ENCODE measurements around the gene ARID5A.

The ARID5A gene

GRCh38 chr2:96565111-96565510 is 28.6 kb downstream of the ARID5A start:
- no peak overlapping the region for H4K8ac ChIP-seq (ENCODE audit: low read depth, low read length)
- no peak overlapping the region for H3K4me2 ChIP-seq (ENCODE audit: low read length)
- peak; percentile 88 for DNase-seq
- no peaks in the 10 kb centered on the region for H3K79me2 ChIP-seq (ENCODE audit: control insufficient read depth, insufficient read depth, low read length)
- no CpG with 5 or more reads among the region's 5 CpGs for WGBS (ENCODE audit: extremely low coverage, insufficient coverage, low lambda C conversion rate)
- H3K4me1 ChIP-seq (ENCODE audit: control insufficient read depth, low read depth, low read length) = peaks cover 3% of the 10 kb centered on the region
- H3K9ac ChIP-seq (ENCODE audit: low read length) = no peak overlapping the region
- no peak overlapping the region for H4K5ac ChIP-seq (ENCODE audit: low read length)
- H2AK5ac ChIP-seq (ENCODE audit: low read length) = no peak overlapping the region
- H3K4ac ChIP-seq (ENCODE audit: low read depth, low read length) = no peak overlapping the region
- no peaks in the 10 kb centered on the region for H3K36me3 ChIP-seq (ENCODE audit: control insufficient read depth, insufficient read depth, low read length)
- H3K27me3 ChIP-seq (ENCODE audit: insufficient read depth, low read length, poor library complexity) = no peaks in the 10 kb centered on the region
- H3K56ac ChIP-seq (ENCODE audit: low read length) = no peak overlapping the region
- H3K18ac ChIP-seq (ENCODE audit: low read length) = no peak overlapping the region
- H3K27ac ChIP-seq (ENCODE audit: low read depth, low read length) = no peak overlapping the region
- no peak overlapping the region for H2BK5ac ChIP-seq (ENCODE audit: low read length)
- H3K23ac ChIP-seq (ENCODE audit: low read length) = no peak overlapping the region
- no peaks in the 10 kb centered on the region for H3K79me1 ChIP-seq (ENCODE audit: low read length)
- H2BK15ac ChIP-seq (replicated peaks; ENCODE audit: low read depth) = no peak overlapping the region
- H2BK120ac ChIP-seq (ENCODE audit: low read depth, low read length) = no peak overlapping the region
- H3K4me3 ChIP-seq (ENCODE audit: low read length) = no peak overlapping the region

DNA sequence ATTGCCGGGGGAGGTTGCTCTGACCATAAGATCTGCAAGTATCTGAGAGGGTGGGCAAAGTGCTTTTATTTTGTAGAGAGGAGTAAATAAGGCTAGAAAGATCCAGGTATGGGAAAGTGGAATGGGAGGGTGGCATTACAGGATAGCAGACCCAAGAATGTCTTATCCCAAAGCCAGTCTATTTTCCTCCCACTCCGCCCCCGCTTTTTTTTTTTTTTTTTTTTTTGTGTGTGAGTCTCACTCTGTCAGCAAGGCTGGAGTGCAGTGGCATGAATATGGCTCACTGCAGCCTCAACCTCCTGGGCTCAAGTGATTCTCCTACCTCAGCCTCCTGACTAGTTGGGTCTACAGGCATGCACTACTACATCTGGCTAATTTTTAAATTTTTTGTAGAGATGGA is 31.5 kb downstream of the ARID5A start:
- Histone ChIP-seq H2BK5ac (ENCODE audit: low read length) (no peak overlapping the region), H3K36me3 (ENCODE audit: control insufficient read depth, insufficient read depth, low read length) (no peaks in the 10 kb centered on the region), H3K4me1 (ENCODE audit: control insufficient read depth, low read depth, low read length) (peaks cover 3% of the 10 kb centered on the region), H3K27ac (ENCODE audit: low read depth, low read length) (no peak overlapping the region), H4K5ac (ENCODE audit: low read length) (no peak overlapping the region), H3K4ac (ENCODE audit: low read depth, low read length) (no peak overlapping the region), H2BK15ac (replicated peaks; ENCODE audit: low read depth) (no peak overlapping the region), H3K27me3 (ENCODE audit: insufficient read depth, low read length, poor library complexity) (no peaks in the 10 kb centered on the region), H3K9ac (ENCODE audit: low read length) (no peak overlapping the region), H2BK120ac (ENCODE audit: low read depth, low read length) (no peak overlapping the region), H3K4me3 (ENCODE audit: low read length) (no peak overlapping the region), H4K8ac (ENCODE audit: low read depth, low read length) (no peak overlapping the region), H3K56ac (ENCODE audit: low read length) (no peak overlapping the region), H3K4me2 (ENCODE audit: low read length) (no peak overlapping the region), H3K79me2 (ENCODE audit: control insufficient read depth, insufficient read depth, low read length) (no peaks in the 10 kb centered on the region), H3K79me1 (ENCODE audit: low read length) (no peaks in the 10 kb centered on the region), H3K23ac (ENCODE audit: low read length) (no peak overlapping the region), H3K18ac (ENCODE audit: low read length) (no peak overlapping the region), H2AK5ac (ENCODE audit: low read length) (no peak overlapping the region)
- DNase-seq = no peak
- WGBS (ENCODE audit: extremely low coverage, insufficient coverage, low lambda C conversion rate) = no CpG with 5 or more reads among the region's 3 CpGs

DNA sequence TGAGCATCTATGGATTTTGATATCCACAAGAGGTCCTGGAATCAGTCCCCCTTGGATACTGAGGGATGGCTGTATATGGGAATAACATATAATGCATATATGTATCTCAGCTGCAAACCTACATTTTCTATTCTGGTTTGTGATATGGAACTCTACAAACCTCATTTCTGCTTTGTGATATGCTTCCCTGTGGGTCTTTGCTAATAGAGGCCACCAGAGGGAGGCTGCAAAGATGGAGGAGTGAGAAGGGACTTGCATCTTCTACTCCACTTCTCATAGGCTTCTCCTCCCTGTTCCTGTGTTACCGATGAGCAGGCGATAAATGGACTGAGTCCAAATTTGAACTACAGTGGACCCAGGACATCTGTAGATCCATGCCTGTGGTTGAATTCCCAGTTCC is 37.8 kb downstream of the ARID5A start:
- Histone ChIP-seq H3K4me3 (ENCODE audit: low read length) (no peak overlapping the region), H3K36me3 (ENCODE audit: control insufficient read depth, insufficient read depth, low read length) (no peaks in the 10 kb centered on the region), H3K4me1 (ENCODE audit: control insufficient read depth, low read depth, low read length) (no peaks in the 10 kb centered on the region), H2BK120ac (ENCODE audit: low read depth, low read length) (no peak overlapping the region), H3K18ac (ENCODE audit: low read length) (no peak overlapping the region), H3K79me1 (ENCODE audit: low read length) (no peaks in the 10 kb centered on the region), H3K56ac (ENCODE audit: low read length) (no peak overlapping the region), H2BK15ac (replicated peaks; ENCODE audit: low read depth) (no peak overlapping the region), H3K27me3 (ENCODE audit: insufficient read depth, low read length, poor library complexity) (no peaks in the 10 kb centered on the region), H3K23ac (ENCODE audit: low read length) (no peak overlapping the region), H2AK5ac (ENCODE audit: low read length) (no peak overlapping the region), H2BK5ac (ENCODE audit: low read length) (no peak overlapping the region), H4K5ac (ENCODE audit: low read length) (no peak overlapping the region), H3K9ac (ENCODE audit: low read length) (no peak overlapping the region), H3K79me2 (ENCODE audit: control insufficient read depth, insufficient read depth, low read length) (no peaks in the 10 kb centered on the region), H4K8ac (ENCODE audit: low read depth, low read length) (no peak overlapping the region), H3K27ac (ENCODE audit: low read depth, low read length) (no peak overlapping the region), H3K4ac (ENCODE audit: low read depth, low read length) (no peak overlapping the region), H3K4me2 (ENCODE audit: low read length) (no peak overlapping the region)
- DNase-seq = no peak
- no CpG with 5 or more reads among the region's 2 CpGs for WGBS (ENCODE audit: extremely low coverage, insufficient coverage, low lambda C conversion rate)

DNA sequence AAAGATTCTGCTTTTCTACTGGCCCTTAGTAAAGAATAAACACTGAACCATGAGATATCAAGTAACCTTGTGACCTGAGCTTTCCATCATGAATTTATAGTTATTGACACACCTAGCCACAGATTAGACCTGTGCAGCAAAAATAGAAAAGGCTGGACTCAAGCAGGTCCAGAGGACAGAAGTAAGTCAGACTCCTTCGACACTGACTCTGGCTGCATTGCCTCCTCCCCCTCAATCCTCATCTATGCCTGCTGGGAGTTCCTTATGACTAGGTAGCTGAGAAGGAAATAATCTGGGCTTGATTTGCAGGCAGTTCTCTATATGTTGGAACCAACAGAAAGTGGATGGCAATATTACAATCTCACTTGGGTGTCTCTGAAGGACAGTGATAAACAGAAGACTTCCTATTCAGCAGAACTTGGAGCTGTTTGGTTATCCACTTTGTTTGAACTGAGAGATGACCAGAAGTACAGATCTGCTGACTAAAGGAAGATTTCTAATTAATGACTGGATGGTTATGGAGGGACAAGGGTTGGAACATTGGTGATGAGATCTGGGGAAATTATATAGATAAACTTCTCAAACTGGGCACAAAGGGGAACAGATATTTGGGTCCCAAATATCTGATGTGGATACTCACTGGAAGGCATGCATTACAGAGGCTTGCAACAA is 39.4 kb downstream of the ARID5A start:
- no peak overlapping the region for H3K56ac ChIP-seq (ENCODE audit: low read length)
- H3K36me3 ChIP-seq (ENCODE audit: control insufficient read depth, insufficient read depth, low read length) = no peaks in the 10 kb centered on the region
- H3K27ac ChIP-seq (ENCODE audit: low read depth, low read length) = no peak overlapping the region
- H3K79me2 ChIP-seq (ENCODE audit: control insufficient read depth, insufficient read depth, low read length) = no peaks in the 10 kb centered on the region
- H2AK5ac ChIP-seq (ENCODE audit: low read length) = no peak overlapping the region
- no peaks in the 10 kb centered on the region for H3K4me1 ChIP-seq (ENCODE audit: control insufficient read depth, low read depth, low read length)
- no peak overlapping the region for H3K4me3 ChIP-seq (ENCODE audit: low read length)
- H4K5ac ChIP-seq (ENCODE audit: low read length) = no peak overlapping the region
- no peak overlapping the region for H2BK15ac ChIP-seq (replicated peaks; ENCODE audit: low read depth)
- no peak overlapping the region for H3K23ac ChIP-seq (ENCODE audit: low read length)
- no peak overlapping the region for H3K9ac ChIP-seq (ENCODE audit: low read length)
- H2BK5ac ChIP-seq (ENCODE audit: low read length) = no peak overlapping the region
- no CpG with 5 or more reads among the region's 1 CpG for WGBS (ENCODE audit: extremely low coverage, insufficient coverage, low lambda C conversion rate)
- H3K4me2 ChIP-seq (ENCODE audit: low read length) = no peak overlapping the region
- H3K4ac ChIP-seq (ENCODE audit: low read depth, low read length) = no peak overlapping the region
- no peaks in the 10 kb centered on the region for H3K79me1 ChIP-seq (ENCODE audit: low read length)
- H3K27me3 ChIP-seq (ENCODE audit: insufficient read depth, low read length, poor library complexity) = no peaks in the 10 kb centered on the region
- no peak for DNase-seq
- no peak overlapping the region for H4K8ac ChIP-seq (ENCODE audit: low read depth, low read length)
- no peak overlapping the region for H3K18ac ChIP-seq (ENCODE audit: low read length)
- no peak overlapping the region for H2BK120ac ChIP-seq (ENCODE audit: low read depth, low read length)

GRCh38 chr2:96577501-96577900 is 40.9 kb downstream of the ARID5A start:
- no peak for DNase-seq
- H3K4me1 ChIP-seq (ENCODE audit: control insufficient read depth, low read depth, low read length) = no peaks in the 10 kb centered on the region
- no CpG with 5 or more reads among the region's 5 CpGs for WGBS (ENCODE audit: extremely low coverage, insufficient coverage, low lambda C conversion rate)

DNA sequence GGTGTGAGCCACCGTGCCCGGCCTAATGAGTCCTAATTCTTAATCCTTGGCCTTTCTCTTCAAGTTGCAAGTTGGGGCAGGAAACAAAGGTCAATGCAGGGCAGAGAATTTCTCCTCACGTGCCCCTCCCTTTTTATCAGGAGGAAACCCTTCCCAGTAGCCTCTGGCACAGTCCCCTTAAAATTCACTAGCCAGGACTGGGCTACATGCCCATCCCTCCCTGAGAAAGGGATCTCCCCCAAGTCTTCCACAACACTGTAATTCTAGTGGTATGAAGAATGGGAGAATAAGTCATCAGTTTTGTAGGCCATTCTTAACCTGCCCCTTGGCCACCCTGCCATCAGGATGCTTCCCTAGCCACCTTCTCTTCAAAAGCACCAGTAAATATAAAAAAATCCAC is 42.2 kb downstream of the ARID5A start:
- no peak overlapping the region for H3K56ac ChIP-seq (ENCODE audit: low read length)
- no peak overlapping the region for H3K18ac ChIP-seq (ENCODE audit: low read length)
- no peak overlapping the region for H2BK120ac ChIP-seq (ENCODE audit: low read depth, low read length)
- H2BK5ac ChIP-seq (ENCODE audit: low read length) = no peak overlapping the region
- no peaks in the 10 kb centered on the region for H3K79me2 ChIP-seq (ENCODE audit: control insufficient read depth, insufficient read depth, low read length)
- H3K27me3 ChIP-seq (ENCODE audit: insufficient read depth, low read length, poor library complexity) = no peaks in the 10 kb centered on the region
- no peak overlapping the region for H3K27ac ChIP-seq (ENCODE audit: low read depth, low read length)
- no peak overlapping the region for H3K23ac ChIP-seq (ENCODE audit: low read length)
- H3K4me1 ChIP-seq (ENCODE audit: control insufficient read depth, low read depth, low read length) = no peaks in the 10 kb centered on the region
- H3K4me3 ChIP-seq (ENCODE audit: low read length) = no peak overlapping the region
- H3K4me2 ChIP-seq (ENCODE audit: low read length) = no peak overlapping the region
- H3K36me3 ChIP-seq (ENCODE audit: control insufficient read depth, insufficient read depth, low read length) = no peaks in the 10 kb centered on the region
- no peak overlapping the region for H2BK15ac ChIP-seq (replicated peaks; ENCODE audit: low read depth)
- H4K5ac ChIP-seq (ENCODE audit: low read length) = no peak overlapping the region
- no peak overlapping the region for H3K9ac ChIP-seq (ENCODE audit: low read length)
- H3K4ac ChIP-seq (ENCODE audit: low read depth, low read length) = no peak overlapping the region
- no peak for DNase-seq
- WGBS (ENCODE audit: extremely low coverage, insufficient coverage, low lambda C conversion rate) = no CpG with 5 or more reads among the region's 3 CpGs
- H4K8ac ChIP-seq (ENCODE audit: low read depth, low read length) = no peak overlapping the region
- no peaks in the 10 kb centered on the region for H3K79me1 ChIP-seq (ENCODE audit: low read length)
- no peak overlapping the region for H2AK5ac ChIP-seq (ENCODE audit: low read length)

More at GRCh38 chr2:96577501-96577900, 40.9 kb downstream of the ARID5A start:
- H2AK5ac ChIP-seq (ENCODE audit: low read length) = no peak overlapping the region
- no peaks in the 10 kb centered on the region for H3K36me3 ChIP-seq (ENCODE audit: control insufficient read depth, insufficient read depth, low read length)
- no peak overlapping the region for H2BK120ac ChIP-seq (ENCODE audit: low read depth, low read length)
- H3K27ac ChIP-seq (ENCODE audit: low read depth, low read length) = no peak overlapping the region
- H3K79me2 ChIP-seq (ENCODE audit: control insufficient read depth, insufficient read depth, low read length) = no peaks in the 10 kb centered on the region
- no peak overlapping the region for H4K5ac ChIP-seq (ENCODE audit: low read length)
- no peak overlapping the region for H3K4me3 ChIP-seq (ENCODE audit: low read length)
- no peak overlapping the region for H3K23ac ChIP-seq (ENCODE audit: low read length)
- H3K27me3 ChIP-seq (ENCODE audit: insufficient read depth, low read length, poor library complexity) = no peaks in the 10 kb centered on the region
- H3K4ac ChIP-seq (ENCODE audit: low read depth, low read length) = no peak overlapping the region
- H3K4me2 ChIP-seq (ENCODE audit: low read length) = no peak overlapping the region
- H2BK15ac ChIP-seq (replicated peaks; ENCODE audit: low read depth) = no peak overlapping the region
- H3K9ac ChIP-seq (ENCODE audit: low read length) = no peak overlapping the region
- H3K79me1 ChIP-seq (ENCODE audit: low read length) = no peaks in the 10 kb centered on the region
- no peak overlapping the region for H2BK5ac ChIP-seq (ENCODE audit: low read length)
- H3K56ac ChIP-seq (ENCODE audit: low read length) = no peak overlapping the region
- no peak overlapping the region for H3K18ac ChIP-seq (ENCODE audit: low read length)
- H4K8ac ChIP-seq (ENCODE audit: low read depth, low read length) = no peak overlapping the region
